Germinal center (tissue), 1 donor: ENCODE measurements around the gene PRKCB.
"Not testable (repeated sequence)": the region's sequence is repeated elsewhere in the genome, so short reads cannot be mapped to it uniquely, and the experiment has no call there.

Experiments used
- DNase-seq: peaks from one replicate; pipeline ENCODE4 v3.0.0; 2012; ENCODE audit warnings: mixed read lengths, low spot score

The PRKCB gene

DNA sequence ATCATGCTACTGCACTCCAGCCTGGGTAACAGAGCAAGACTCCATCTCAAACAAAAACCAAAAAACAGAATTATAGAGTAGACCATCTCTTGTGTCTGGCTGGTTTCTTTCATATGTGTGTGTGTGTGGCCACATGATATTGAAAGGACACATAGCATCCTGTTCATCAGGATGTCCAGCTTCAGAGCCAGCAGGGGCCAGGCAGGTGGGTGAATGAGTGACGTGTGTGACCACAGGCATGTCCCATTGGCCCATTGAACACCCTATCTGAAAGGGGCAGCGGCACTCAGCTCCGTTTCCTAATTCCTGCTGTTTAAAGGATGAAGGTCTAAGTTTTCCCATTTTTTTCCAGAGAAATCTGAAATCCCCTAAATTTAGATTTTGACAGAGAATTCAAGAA, 174.2 kb downstream of the PRKCB start:
- DNase-seq: no peak

DNA sequence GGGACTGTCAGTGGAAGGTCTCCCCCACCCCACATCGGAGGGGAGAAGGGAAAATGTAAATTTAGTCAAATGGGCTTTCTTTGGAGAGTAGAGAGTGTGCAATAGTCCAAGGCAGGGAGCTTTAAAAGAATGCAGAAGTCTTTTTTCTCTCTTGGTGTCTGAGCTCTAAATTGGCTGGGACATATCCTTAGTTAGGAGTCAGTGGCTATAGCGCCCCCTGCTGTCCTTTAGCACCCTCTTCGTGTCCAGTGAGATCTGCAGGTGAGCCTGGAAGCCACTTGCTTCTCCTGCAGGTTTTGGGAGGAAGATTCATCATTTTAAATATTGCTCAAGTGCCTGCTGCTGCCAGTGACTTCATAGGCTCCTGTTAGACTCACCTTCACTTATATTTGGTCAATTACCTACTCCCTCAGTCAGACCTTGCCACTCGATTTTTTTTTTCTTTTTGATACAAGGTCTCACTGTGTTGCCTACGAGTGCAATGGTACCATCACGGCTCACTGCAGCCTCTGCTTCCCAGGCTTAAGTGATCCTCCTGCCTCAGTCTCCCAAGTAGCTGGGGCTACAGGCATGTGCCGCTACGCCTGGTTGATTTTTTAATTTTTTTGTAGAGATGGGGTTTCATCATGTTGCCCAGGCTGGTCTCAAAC, 174.8 kb downstream of the PRKCB start:
- peak; percentile 71 for DNase-seq

DNA sequence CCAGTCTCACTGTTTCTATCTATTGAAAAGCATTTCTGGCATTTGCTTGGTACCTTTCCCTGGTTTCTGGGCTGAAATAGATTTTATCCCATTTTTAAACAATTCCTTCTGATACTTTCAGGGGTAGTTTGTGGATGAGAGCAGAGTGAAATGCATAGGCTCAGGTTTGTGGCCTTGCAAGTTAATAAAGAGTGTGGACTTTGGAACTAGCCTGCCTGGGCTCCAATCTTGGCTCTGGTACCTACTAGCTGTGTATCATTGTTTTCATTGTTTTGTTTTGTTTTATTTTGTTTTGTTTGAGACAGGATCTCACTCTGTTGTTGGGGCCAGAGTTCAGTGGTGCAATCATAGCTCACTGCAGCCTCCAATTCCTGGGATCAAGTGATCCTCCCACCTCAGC, 175.5 kb downstream of the PRKCB start:
- no peak for DNase-seq

DNA sequence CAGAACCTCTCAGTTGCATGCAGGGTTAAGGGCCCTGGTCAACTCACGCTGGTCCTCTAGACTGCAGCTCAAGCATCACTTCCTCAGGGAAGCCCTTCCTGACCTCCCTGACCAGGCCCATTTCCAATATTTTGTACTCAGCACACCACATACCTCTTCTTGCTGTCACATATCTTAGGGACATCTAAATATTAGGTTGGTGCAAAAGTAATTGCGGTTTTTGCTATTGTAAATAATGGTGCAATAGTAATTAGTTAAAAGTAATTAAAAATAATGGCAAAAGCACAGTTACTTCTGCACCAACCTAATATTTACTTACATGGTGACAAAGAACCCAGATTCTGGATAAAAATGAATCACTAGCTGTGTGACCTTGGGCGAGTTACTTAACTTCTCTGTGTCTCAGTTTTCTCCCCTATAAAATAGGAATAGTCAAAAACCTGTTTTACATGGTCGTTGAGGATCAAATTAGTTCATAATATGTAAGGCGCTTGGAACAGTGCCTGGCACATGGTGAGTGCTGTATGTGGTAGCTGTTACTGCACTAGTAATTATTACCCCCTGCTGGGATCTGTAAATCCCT, 177.4 kb downstream of the PRKCB start:
- DNase-seq: no peak

GRCh38 chr16:24013864-24014645, 178.3 kb downstream of the PRKCB start:
- peak; percentile 91 for DNase-seq

- DNase-seq: not testable (repeated sequence)
Observed at GRCh38 chr16:24014955-24015354, 179.2 kb downstream of the PRKCB start.

GRCh38 chr16:24015923-24016322, 180.1 kb downstream of the PRKCB start:
- no peak for DNase-seq

GRCh38 chr16:24018485-24018884, 182.7 kb downstream of the PRKCB start:
- no peak for DNase-seq

DNA sequence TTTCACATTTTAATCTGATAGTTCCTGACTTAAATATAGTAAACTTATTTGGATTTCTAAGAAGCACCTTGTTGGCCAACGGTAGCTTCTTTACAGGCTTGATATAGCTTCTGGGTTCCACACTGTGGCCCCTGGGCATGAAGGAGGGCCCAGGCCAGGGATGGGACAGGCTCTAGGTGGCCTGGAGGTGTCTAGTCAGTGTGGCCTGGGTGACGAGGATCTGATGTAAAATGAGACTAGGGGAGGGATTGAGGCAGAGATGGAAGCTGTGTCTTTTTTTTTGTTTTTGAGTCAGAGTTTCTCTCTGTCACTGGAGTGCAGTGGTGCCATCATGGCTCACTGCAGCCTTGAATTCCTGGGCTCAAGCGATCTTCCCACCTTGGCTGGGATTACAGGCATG, 187.0 kb downstream of the PRKCB start:
- no peak for DNase-seq

DNA sequence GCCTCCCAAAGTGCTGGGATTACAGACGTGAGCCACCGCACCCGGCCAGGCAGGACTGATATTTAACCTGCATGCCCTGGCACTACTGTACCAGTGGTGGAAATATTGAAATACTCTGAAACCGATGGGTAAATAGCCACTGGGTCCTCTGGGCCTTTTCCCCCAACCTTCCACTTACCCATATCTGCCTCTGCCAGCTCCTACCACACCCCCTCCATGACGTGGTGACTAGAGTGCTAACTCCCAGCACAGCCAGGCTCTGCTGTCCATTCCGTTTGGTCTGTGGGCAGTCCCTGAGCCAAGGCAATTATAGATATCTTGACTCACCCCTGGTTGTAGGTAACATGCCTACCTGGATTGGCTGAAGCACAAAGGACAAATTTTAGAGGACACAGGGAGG, 187.8 kb downstream of the PRKCB start:
- no peak for DNase-seq

DNA sequence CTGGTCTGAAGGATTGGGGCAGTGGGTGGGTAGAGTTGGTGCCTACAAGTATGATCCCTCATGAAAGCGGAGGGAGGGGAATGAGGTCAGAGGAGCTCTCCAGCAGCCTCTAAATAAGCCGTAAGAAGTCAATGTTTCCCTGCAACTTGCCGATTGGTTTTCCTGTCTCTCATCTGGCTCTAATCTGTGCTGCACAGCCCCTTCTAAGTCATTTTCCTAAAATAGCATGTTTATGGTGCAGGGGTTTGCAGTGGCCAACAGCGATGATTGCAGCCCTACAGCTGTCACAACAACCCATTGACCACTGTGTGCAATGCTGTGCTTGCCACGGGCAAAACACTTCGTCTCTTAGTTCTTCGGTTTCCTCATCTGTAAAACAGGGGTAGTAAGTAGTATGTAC, 189.2 kb downstream of the PRKCB start:
- DNase-seq: no peak

GRCh38 chr16:24027466-24027865, 191.7 kb downstream of the PRKCB start:
- no peak for DNase-seq

- DNase-seq: not testable (repeated sequence)
Observed at GRCh38 chr16:24029841-24030240, 194.1 kb downstream of the PRKCB start.

- no peak for DNase-seq
Observed at GRCh38 chr16:24035127-24035842, 199.5 kb downstream of the PRKCB start.

- DNase-seq: no peak
Observed at GRCh38 chr16:24036038-24036543, 200.3 kb downstream of the PRKCB start.

GRCh38 chr16:24036614-24037013, 200.8 kb downstream of the PRKCB start:
- DNase-seq: peak; percentile 50

- DNase-seq: no peak
Observed at GRCh38 chr16:24037335-24037734, 201.6 kb downstream of the PRKCB start.

GRCh38 chr16:24041834-24042631, 206.2 kb downstream of the PRKCB start:
- DNase-seq: peak; percentile 84

DNA sequence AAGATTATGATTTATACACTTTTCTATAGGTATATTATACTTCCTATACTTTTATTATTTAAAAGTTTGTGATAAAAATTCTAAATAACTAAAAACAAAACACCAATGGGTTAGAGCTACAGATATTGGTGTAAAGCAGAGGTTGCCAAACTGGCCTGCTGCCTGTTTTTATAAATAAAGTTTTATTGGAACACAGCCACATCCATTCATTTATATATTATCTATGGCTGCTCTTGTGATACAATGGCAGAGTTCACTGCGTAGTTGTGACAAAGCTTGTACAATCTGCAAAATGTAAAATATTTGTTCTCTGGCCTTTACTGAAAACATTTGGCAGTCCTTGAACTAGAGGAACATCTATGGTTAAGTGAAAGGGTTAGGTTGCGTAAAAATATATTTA, 208.7 kb downstream of the PRKCB start:
- no peak for DNase-seq

GRCh38 chr16:24045641-24046040, 209.9 kb downstream of the PRKCB start:
- DNase-seq: no peak

DNA sequence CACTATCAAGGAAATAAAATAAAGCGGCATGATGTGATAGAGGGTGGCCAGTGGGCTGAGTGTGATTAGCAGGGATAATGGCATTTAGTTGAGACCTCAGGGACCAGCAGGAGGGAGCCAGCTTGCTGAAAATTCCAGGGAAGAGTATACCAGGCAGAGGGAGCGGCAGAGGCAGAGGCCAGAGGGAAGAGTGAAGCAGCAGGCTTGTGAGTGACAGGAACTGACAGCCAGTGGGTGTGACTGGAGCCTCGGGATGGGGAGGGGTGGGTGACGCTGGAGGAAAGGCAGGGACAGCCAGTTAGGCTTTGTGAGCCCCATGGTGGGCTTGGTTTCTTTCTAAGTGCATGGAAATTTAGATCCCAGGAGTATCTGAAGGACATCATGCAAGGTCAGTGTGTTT, 210.7 kb downstream of the PRKCB start:
- no peak for DNase-seq

DNA sequence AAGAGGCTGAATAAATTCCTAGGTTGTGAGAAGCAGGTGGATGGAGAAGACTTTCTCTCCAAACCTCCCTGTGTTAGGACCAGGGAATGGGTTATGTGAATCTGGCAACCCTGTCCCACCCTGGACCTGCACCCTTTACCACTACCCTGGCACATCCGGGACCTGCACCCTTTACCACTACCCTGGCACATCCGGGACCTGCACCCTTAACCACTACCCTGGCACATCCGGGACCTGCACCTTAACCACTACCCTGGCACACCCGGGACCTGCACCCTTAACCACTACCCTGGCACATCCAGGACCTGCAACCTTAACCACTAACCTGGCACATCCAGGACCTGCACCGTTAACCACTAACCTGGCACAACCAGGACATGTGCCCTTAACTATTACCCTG, 213.3 kb downstream of the PRKCB start:
- DNase-seq: no peak
